GM23338 (cell line): ENCODE measurements around the gene PARD3. TPM values are rescaled to one million over a fixed set of nuclear protein-coding genes. Genes with fewer than 3 reads are reported as not detected.

ENCODE experiments used
- ATAC-seq: fragments of 200-7000 bp; cut with Tn5 transposase; 3 replicates; pipeline ENCODE4 v1.9.1; 2020
- DNase-seq: peaks from one replicate; pipeline ENCODE4 v3.0.0-alpha.2; 2015; ENCODE audit warnings: low spot score
- H2AFZ ChIP-seq: fragments of 200-600 bp; sonication (generic); 2 replicates; pipeline ENCODE4 v1.8.0; 2016; ENCODE audit warnings: antibody characterized with exemption, mild to moderate bottlenecking, moderate library complexity
- H3F3A ChIP-seq: fragments of 200-600 bp; sonication (generic); replicated peaks from 2 replicates; pipeline ENCODE4 v1.8.0; 2017; ENCODE audit warnings: antibody characterized with exemption, mixed run types, low read depth
- H3K27ac ChIP-seq: fragments of 200-600 bp; sonication (generic); 2 replicates; pipeline ENCODE4 v1.6.1; 2016; ENCODE audit warnings: low read depth
- H3K27me3 ChIP-seq: fragments of 200-600 bp; sonication (generic); 2 replicates; pipeline ENCODE4 v1.8.0; 2016; ENCODE audit warnings: mild to moderate bottlenecking, mixed run types, moderate library complexity; ENCODE audit not compliant: insufficient read depth
- H3K36me3 ChIP-seq: fragments of 200-600 bp; sonication (generic); 2 replicates; pipeline ENCODE4 v1.8.0; 2016; ENCODE audit warnings: mild to moderate bottlenecking; ENCODE audit not compliant: insufficient read depth
- H3K4me1 ChIP-seq: fragments of 200-600 bp; sonication (generic); 2 replicates; pipeline ENCODE4 v1.8.0; 2016; ENCODE audit warnings: mild to moderate bottlenecking, moderate library complexity; ENCODE audit not compliant: insufficient read depth
- H3K4me2 ChIP-seq: fragments of 200-600 bp; sonication (generic); 2 replicates; pipeline ENCODE4 v1.7.1; 2017; ENCODE audit warnings: mixed run types
- H3K4me3 ChIP-seq: fragments of 200-600 bp; sonication (generic); 2 replicates; pipeline ENCODE4 v1.6.1; 2016; ENCODE audit warnings: mixed run types
- H3K79me2 ChIP-seq: fragments of 200-600 bp; sonication (generic); replicated peaks from 2 replicates; pipeline ENCODE4 v1.8.0; 2017; ENCODE audit warnings: mild to moderate bottlenecking; ENCODE audit not compliant: insufficient read depth
- H3K9me2 ChIP-seq: fragments of 200-600 bp; sonication (generic); 2 replicates; pipeline ENCODE4 v1.8.0; 2017; ENCODE audit not compliant: insufficient read depth
- H4K20me1 ChIP-seq: fragments of 200-600 bp; sonication (generic); replicated peaks from 2 replicates; pipeline ENCODE4 v1.8.0; 2017; ENCODE audit warnings: mild to moderate bottlenecking; ENCODE audit not compliant: insufficient read depth
- H3K27ac Mint-ChIP-seq: 2 replicates; pipeline ENCODE4 v1.8.0; 2020; ENCODE audit warnings: inconsistent platforms, mild to moderate bottlenecking, moderate library complexity, mixed read lengths
- H3K27me3 Mint-ChIP-seq: 3 replicates; pipeline ENCODE4 v1.8.0; 2022; ENCODE audit warnings: low read depth, mild to moderate bottlenecking, moderate library complexity, mixed read lengths, inconsistent platforms; ENCODE audit not compliant: insufficient read depth, poor library complexity
- H3K36me3 Mint-ChIP-seq: 3 replicates; pipeline ENCODE4 v1.8.0; 2021; ENCODE audit warnings: low read depth, mild to moderate bottlenecking, inconsistent platforms, moderate library complexity, mixed read lengths
- H3K4me1 Mint-ChIP-seq: 3 replicates; pipeline ENCODE4 v1.8.0; 2020; ENCODE audit warnings: mild to moderate bottlenecking, inconsistent platforms, mixed read lengths
- H3K4me3 Mint-ChIP-seq: 3 replicates; pipeline ENCODE4 v1.8.0; 2021; ENCODE audit warnings: moderate library complexity, mild to moderate bottlenecking, inconsistent platforms, mixed read lengths
- H3K9me3 Mint-ChIP-seq: 3 replicates; pipeline ENCODE4 v1.8.0; 2020; ENCODE audit warnings: moderate library complexity, mild to moderate bottlenecking, inconsistent platforms, mixed read lengths
- CREB1 ChIP-seq: fragments of 250-450 bp; sonication (Bioruptor Pico); IDR thresholded peaks from 2 replicates; pipeline ENCODE4 v1.5.0; 2020; ENCODE audit warnings: low read depth, mild to moderate bottlenecking, moderate library complexity
- CTCF ChIP-seq, 2 experiments: fragments of 200-600 bp in 1 of 2; sonication (generic) in 1 of 2; conservative IDR thresholded peaks; 2 replicates each; pipeline versions ENCODE4 v1.5.1 to v1.6.1; 2016 to 2017; ENCODE audit warnings: antibody characterized with exemption in 2 of 2, low read depth in 2 of 2, mild to moderate bottlenecking in 2 of 2, moderate library complexity in 1 of 2
- ETS1 ChIP-seq: IDR thresholded peaks from 2 replicates; pipeline ENCODE4 v1.6.1; 2016; ENCODE audit warnings: antibody characterized with exemption
- JUNB ChIP-seq: IDR thresholded peaks from one replicate; pipeline ENCODE4 v1.6.1; 2016; ENCODE audit warnings: antibody characterized with exemption; ENCODE audit not compliant: unreplicated experiment
- NANOG ChIP-seq: IDR thresholded peaks from 2 replicates; pipeline ENCODE4 v1.6.1; 2016; ENCODE audit warnings: antibody characterized with exemption, borderline replicate concordance
- POLR2AphosphoS5 ChIP-seq: IDR thresholded peaks from 2 replicates; pipeline ENCODE4 v1.6.1; 2016; ENCODE audit warnings: antibody characterized with exemption, low read depth
- REST ChIP-seq: IDR thresholded peaks from one replicate; pipeline ENCODE4 v1.6.1; 2018; ENCODE audit warnings: antibody characterized with exemption; ENCODE audit not compliant: unreplicated experiment
- ZNF114 ChIP-seq: fragments of 250-450 bp; sonication (Bioruptor Pico); IDR thresholded peaks from 2 replicates; pipeline ENCODE4 v1.5.0; 2020; ENCODE audit warnings: mild to moderate bottlenecking, moderate library complexity
- ZNF331 ChIP-seq: fragments of 250-450 bp; sonication (Bioruptor Pico); IDR thresholded peaks from 2 replicates; pipeline ENCODE4 v1.5.0; 2020; ENCODE audit warnings: low read depth, mild to moderate bottlenecking, moderate library complexity
- polyA plus RNA-seq: library from polyadenylated mRNA; unstranded; fragments of >200 nt; fragmentation: Nextera tagmentation; extraction: Ambion mirVana; gene quantifications from 2 replicates; pipeline ENCODE4 v1.2.1, GENCODE V29; 2016
- total RNA-seq: library from RNA; depleted of rRNA; stranded (reverse); fragments of >200 nt; shearing (Covaris generic); gene quantifications from 2 replicates; pipeline ENCODE4 v1.2.3, GENCODE V29; 2014

The PARD3 gene
- total and polyA plus RNA-seq, 2 experiments from 2014 or later = 30.2 to 51.4 TPM

- Mint-ChIP-seq H3K9me3 (peaks cover 4% of the 10 kb centered on the region; the same call in 2 of the 3 replicates), H3K4me1 (peaks cover 8% of the 10 kb centered on the region), H3K36me3 (peaks cover 5% of the 10 kb centered on the region; the same call in 2 of the 3 replicates), H3K4me3 (no peak overlapping the region), H3K27ac (no peak overlapping the region), H3K27me3 (peaks cover 10% of the 10 kb centered on the region)
- Histone ChIP-seq H3K9me2 (no peaks in the 10 kb centered on the region), H2AFZ (no peak overlapping the region), H3K27ac (no peak overlapping the region), H3K4me2 (no peak overlapping the region), H3K27me3 (no peaks in the 10 kb centered on the region), H3K36me3 (no peaks in the 10 kb centered on the region), H3K79me2 (no peaks in the 10 kb centered on the region), H3F3A (no peaks in the 10 kb centered on the region), H4K20me1 (no peaks in the 10 kb centered on the region), H3K4me1 (peaks cover 7% of the 10 kb centered on the region), H3K4me3 (no peak overlapping the region)
- TF ChIP-seq ETS1 = no peak
- TF ChIP-seq NANOG = no peak
- no peak for TF ChIP-seq JUNB
- TF ChIP-seq ZNF331 (CRISPR knock-in tag) = no peak
- no peak for TF ChIP-seq REST
- no peak for TF ChIP-seq CTCF (conservative IDR thresholded peaks at IDR 0.05; ENCODE audit: low read depth in 2 of 2)
- no peak for ATAC-seq
- DNase-seq = no peak
These were observed 708.7 kb downstream of the PARD3 start for GRCh38 chr10:34106356-34106885.

- Histone ChIP-seq H3K4me3 (no peak overlapping the region), H3K9me2 (no peaks in the 10 kb centered on the region; the same call in 1 of the 2 replicates), H3K36me3 (no peaks in the 10 kb centered on the region), H4K20me1 (no peaks in the 10 kb centered on the region), H3K27ac (no peak overlapping the region), H3K4me2 (0 out of 2 replicates have a peak overlapping the region, but pooled peaks have one; percentile 6), H3K27me3 (no peaks in the 10 kb centered on the region), H3K4me1 (peaks cover 7% of the 10 kb centered on the region), H2AFZ (peak overlapping the region; percentile 89), H3F3A (no peaks in the 10 kb centered on the region), H3K79me2 (no peaks in the 10 kb centered on the region)
- no peak for DNase-seq
- ATAC-seq = peak; percentile 67
- Mint-ChIP-seq H3K27ac (peak overlapping the region; percentile 61; the same call in 1 of the 2 replicates), H3K4me3 (no peak overlapping the region), H3K4me1 (peaks cover 8% of the 10 kb centered on the region), H3K9me3 (peaks cover 11% of the 10 kb centered on the region; the same call in 2 of the 3 replicates), H3K36me3 (peaks cover 8% of the 10 kb centered on the region; the same call in 2 of the 3 replicates), H3K27me3 (peaks cover 10% of the 10 kb centered on the region)
- TF ChIP-seq JUNB = no peak
- TF ChIP-seq NANOG = no peak
- no peak for TF ChIP-seq POLR2AphosphoS5
- no peak for TF ChIP-seq ZNF331 (CRISPR knock-in tag)
- no peak for TF ChIP-seq REST
- no peak for TF ChIP-seq ZNF114 (CRISPR knock-in tag)
- TF ChIP-seq CREB1 = no peak
- TF ChIP-seq CTCF (conservative IDR thresholded peaks at IDR 0.05; ENCODE audit: low read depth in 2 of 2) = no peak
These were observed 710.1 kb downstream of the PARD3 start for GRCh38 chr10:34104829-34105572.
